DMS153 treated with DMSO at 0.1 percent for 48 hours (cell line): ENCODE data around the gene CCDC71L.

ENCODE experiments used
- DNase-seq: peaks from one replicate; lab custom pipeline; 2025; ENCODE audit not compliant: unreplicated experiment; lab: John Stamatoyannopoulos, UW

The CCDC71L gene

DNA sequence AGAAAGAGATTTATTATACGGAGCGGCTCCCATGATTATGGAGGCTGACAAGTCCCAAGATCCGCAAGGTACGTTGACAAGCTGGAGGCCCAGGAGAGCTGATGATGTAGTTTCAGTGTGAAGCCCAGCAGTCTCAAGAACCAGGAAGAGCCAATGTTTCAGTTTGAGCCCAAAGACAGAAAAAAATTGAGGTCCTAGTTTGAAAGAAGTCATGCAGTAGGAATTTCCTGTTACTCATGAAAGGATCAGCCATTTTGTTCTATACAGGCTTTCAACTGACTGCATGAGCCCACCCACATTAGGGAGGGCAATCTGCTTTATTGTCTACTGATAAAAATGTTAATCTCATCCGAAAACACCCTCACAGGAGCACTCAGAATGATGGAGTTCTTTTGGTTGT, 51.5 kb downstream of the CCDC71L start:
- no peak for DNase-seq

DNA sequence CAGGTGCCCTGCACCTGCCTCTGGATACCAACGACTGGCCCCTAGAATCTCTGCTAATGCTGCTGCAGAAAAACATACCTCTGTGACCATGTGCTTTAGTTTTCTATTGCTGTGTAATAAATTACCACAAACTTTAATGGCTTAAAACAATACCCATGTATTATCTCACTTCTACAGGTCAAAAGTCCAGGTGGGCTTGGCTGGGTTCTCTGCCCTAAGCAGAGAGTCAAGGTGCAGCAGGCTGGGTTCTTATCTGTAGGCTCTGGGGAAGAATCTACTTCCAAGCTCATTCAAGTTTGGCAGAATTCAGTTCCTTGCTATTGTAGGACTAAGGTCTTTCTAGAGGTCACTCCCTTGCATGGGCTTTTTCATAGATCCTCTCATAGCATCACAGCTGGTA, 52.3 kb downstream of the CCDC71L start:
- DNase-seq, result no peak
